ENCODE measurements around the gene SPAG5. TPM values are rescaled to one million over a fixed set of nuclear protein-coding genes. Genes with fewer than 3 reads are reported as not detected.

SPAG5 gene
- total RNA-seq, 1 donor = 4.3 TPM

DNA sequence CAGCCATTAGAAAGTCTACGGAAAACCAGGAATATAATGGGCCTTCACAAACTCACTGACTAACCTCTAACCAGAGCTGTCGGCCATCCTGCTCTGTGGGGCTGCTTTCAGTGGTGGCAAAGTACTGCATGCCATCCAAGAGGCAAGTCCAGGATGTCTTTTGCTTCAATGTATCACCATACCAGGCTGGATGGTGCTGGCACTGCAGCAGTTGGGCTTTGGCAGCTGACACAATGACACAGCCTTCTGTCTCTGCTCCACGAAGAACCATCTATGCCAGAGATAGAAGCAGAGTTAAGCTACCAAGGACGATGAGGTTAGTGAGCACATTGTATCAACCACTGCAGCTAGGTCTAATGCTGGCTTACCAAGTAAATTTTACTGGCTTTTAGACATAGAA lies 24.9 kb upstream of the SPAG5 start:
- Histone ChIP-seq H3K27ac (ENCODE audit: low read depth, low read length) (no peak overlapping the region), H3K9me3 (ENCODE audit: low read depth, low read length) (no peaks in the 10 kb centered on the region), H2AFZ (ENCODE audit: low read length) (no peak overlapping the region), H3K79me2 (ENCODE audit: insufficient read depth, low read length) (no peaks in the 10 kb centered on the region), H4K20me1 (ENCODE audit: insufficient read depth, low read length) (peaks cover 4% of the 10 kb centered on the region), H3K36me3 (ENCODE audit: insufficient read depth, low read length) (peaks cover 85% of the 10 kb centered on the region), H3K4me3 (ENCODE audit: insufficient read depth, low read length) (no peak overlapping the region), H3K4me2 (ENCODE audit: insufficient read depth, low read length) (no peak overlapping the region), H3K27me3 (ENCODE audit: insufficient read depth, low read length) (no peaks in the 10 kb centered on the region), H3K4me1 (ENCODE audit: insufficient read depth, low read length) (no peaks in the 10 kb centered on the region)
- DNase-seq (ENCODE audit: insufficient read length, low spot score, missing footprints) = no peak
- TF ChIP-seq, protein P1, sequence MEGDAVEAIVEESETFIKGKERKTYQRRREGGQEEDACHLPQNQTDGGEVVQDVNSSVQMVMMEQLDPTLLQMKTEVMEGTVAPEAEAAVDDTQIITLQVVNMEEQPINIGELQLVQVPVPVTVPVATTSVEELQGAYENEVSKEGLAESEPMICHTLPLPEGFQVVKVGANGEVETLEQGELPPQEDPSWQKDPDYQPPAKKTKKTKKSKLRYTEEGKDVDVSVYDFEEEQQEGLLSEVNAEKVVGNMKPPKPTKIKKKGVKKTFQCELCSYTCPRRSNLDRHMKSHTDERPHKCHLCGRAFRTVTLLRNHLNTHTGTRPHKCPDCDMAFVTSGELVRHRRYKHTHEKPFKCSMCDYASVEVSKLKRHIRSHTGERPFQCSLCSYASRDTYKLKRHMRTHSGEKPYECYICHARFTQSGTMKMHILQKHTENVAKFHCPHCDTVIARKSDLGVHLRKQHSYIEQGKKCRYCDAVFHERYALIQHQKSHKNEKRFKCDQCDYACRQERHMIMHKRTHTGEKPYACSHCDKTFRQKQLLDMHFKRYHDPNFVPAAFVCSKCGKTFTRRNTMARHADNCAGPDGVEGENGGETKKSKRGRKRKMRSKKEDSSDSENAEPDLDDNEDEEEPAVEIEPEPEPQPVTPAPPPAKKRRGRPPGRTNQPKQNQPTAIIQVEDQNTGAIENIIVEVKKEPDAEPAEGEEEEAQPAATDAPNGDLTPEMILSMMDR (IDR thresholded peaks at IDR 0.05; ENCODE audit: extremely low read depth, low read depth, low read length) = no peak

DNA sequence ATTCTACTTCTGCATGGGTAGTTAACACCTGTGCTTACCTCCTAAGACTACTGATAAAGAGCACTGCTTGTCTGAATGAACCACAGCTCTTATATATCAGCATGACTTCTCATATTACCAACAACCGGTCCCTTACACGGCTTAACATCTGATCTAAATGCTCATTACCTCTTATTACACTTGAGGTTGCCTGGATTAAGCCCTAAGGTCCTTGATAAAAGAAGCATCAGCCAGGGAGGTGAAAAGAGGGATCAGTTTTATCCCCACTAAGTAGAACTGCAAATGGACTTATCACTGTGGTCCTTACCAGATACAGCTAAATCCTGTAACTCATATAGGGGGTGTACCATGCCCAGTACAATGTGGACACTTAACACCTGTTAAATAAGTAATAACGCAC lies 23.4 kb upstream of the SPAG5 start:
- DNase-seq (ENCODE audit: insufficient read length, low spot score, missing footprints) = no peak
- Histone ChIP-seq H4K20me1 (ENCODE audit: insufficient read depth, low read length) (peaks cover 4% of the 10 kb centered on the region), H3K4me2 (ENCODE audit: insufficient read depth, low read length) (no peak overlapping the region), H3K4me3 (ENCODE audit: insufficient read depth, low read length) (no peak overlapping the region), H3K27me3 (ENCODE audit: insufficient read depth, low read length) (no peaks in the 10 kb centered on the region), H3K27ac (ENCODE audit: low read depth, low read length) (no peak overlapping the region), H3K79me2 (ENCODE audit: insufficient read depth, low read length) (no peaks in the 10 kb centered on the region), H3K4me1 (ENCODE audit: insufficient read depth, low read length) (no peaks in the 10 kb centered on the region), H2AFZ (ENCODE audit: low read length) (no peak overlapping the region), H3K36me3 (ENCODE audit: insufficient read depth, low read length) (peaks cover 87% of the 10 kb centered on the region), H3K9me3 (ENCODE audit: low read depth, low read length) (no peaks in the 10 kb centered on the region)
- TF ChIP-seq, protein P1 (IDR thresholded peaks at IDR 0.05; ENCODE audit: extremely low read depth, low read depth, low read length) = no peak

DNA sequence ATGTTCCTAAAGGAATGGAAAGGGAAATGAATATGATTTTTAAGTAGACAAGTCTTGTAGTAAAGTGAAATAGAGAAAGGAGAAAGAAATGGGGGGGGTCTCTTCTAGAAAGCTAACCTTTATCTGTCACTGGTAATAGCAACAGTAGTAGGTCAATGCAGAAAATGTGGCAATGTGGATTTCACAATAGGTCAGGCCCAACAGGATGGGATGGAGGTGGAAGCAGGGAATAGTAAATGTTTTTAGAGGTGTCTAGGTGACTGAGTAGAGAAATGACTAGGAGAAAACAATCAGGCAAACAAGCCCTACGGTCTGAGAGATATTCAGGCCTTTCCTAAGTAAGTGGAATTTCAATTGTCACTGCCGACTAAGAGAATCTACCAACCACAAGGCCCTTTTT lies 21.2 kb upstream of the SPAG5 start:
- no peaks in the 10 kb centered on the region for H3K9me3 ChIP-seq (ENCODE audit: low read depth, low read length)
- H3K4me1 ChIP-seq (ENCODE audit: insufficient read depth, low read length) = no peaks in the 10 kb centered on the region
- H2AFZ ChIP-seq (ENCODE audit: low read length) = no peak overlapping the region
- peaks cover 4% of the 10 kb centered on the region for H4K20me1 ChIP-seq (ENCODE audit: insufficient read depth, low read length)
- DNase-seq (ENCODE audit: insufficient read length, low spot score, missing footprints) = no peak
- no peak overlapping the region for H3K4me3 ChIP-seq (ENCODE audit: insufficient read depth, low read length)
- no peak overlapping the region for H3K27ac ChIP-seq (ENCODE audit: low read depth, low read length)
- H3K79me2 ChIP-seq (ENCODE audit: insufficient read depth, low read length) = no peaks in the 10 kb centered on the region
- TF ChIP-seq, protein P1 (IDR thresholded peaks at IDR 0.05; ENCODE audit: extremely low read depth, low read depth, low read length) = no peak
- no peaks in the 10 kb centered on the region for H3K27me3 ChIP-seq (ENCODE audit: insufficient read depth, low read length)
- peaks cover 94% of the 10 kb centered on the region for H3K36me3 ChIP-seq (ENCODE audit: insufficient read depth, low read length)
- no peak overlapping the region for H3K4me2 ChIP-seq (ENCODE audit: insufficient read depth, low read length)

DNA sequence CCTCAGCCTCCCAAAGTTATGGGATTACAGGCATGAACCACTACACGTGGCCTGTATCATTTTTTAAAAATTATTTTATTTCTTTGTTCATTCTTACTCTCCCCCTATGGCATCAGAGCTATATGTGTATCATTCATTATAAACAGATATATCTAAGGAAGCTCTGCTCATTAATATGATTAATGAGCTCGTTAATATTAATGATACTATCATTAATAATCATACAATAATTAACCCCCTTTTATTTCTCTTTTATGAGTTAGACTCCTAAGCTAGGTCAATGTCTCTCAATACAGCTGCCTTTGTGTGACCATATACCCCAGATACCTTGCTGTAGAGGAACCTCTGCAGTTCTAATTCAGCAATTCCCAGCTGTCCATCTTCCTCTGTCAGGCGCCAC lies 19.6 kb upstream of the SPAG5 start:
- no peaks in the 10 kb centered on the region for H3K27me3 ChIP-seq (ENCODE audit: insufficient read depth, low read length)
- H4K20me1 ChIP-seq (ENCODE audit: insufficient read depth, low read length) = peaks cover 2% of the 10 kb centered on the region
- H3K27ac ChIP-seq (ENCODE audit: low read depth, low read length) = no peak overlapping the region
- no peak for DNase-seq (ENCODE audit: insufficient read length, low spot score, missing footprints)
- no peaks in the 10 kb centered on the region for H3K79me2 ChIP-seq (ENCODE audit: insufficient read depth, low read length)
- TF ChIP-seq, protein P1 (IDR thresholded peaks at IDR 0.05; ENCODE audit: extremely low read depth, low read depth, low read length) = no peak
- H3K4me1 ChIP-seq (ENCODE audit: insufficient read depth, low read length) = no peaks in the 10 kb centered on the region
- peaks cover 94% of the 10 kb centered on the region for H3K36me3 ChIP-seq (ENCODE audit: insufficient read depth, low read length)
- H3K4me3 ChIP-seq (ENCODE audit: insufficient read depth, low read length) = no peak overlapping the region
- no peak overlapping the region for H3K4me2 ChIP-seq (ENCODE audit: insufficient read depth, low read length)
- H3K9me3 ChIP-seq (ENCODE audit: low read depth, low read length) = no peaks in the 10 kb centered on the region
- H2AFZ ChIP-seq (ENCODE audit: low read length) = no peak overlapping the region
